ENCODE data around the gene RPL36AL.
A peak's percentile ranks its signal among the peaks of the same experiment; 100 is the strongest.
"Not testable (repeated sequence)": the region's sequence is repeated elsewhere in the genome, so short reads cannot be mapped to it uniquely, and the experiment has no call there.

RPL36AL gene

GRCh38 chr14:49620182-49621113 is at the start of gene RPL36AL, which contains the start of gene MGAT2:
Gene RPL36AL, minus strand, starts transcription at chr14:49620626. Its CDS starts 1,522 bp downstream, at chr14:49619104.
Gene MGAT2, plus strand, starts transcription at chr14:49620799. Its CDS starts 470 bp downstream, at chr14:49621269.
- peak; percentile 23 for TF ChIP-seq CTCF (IDR thresholded peaks at IDR 0.05; ENCODE audit: low read length, missing control alignments)
- peak; percentile 99 for DNase-seq (ENCODE audit: low read depth)
- H3K4me3 ChIP-seq (replicated peaks; ENCODE audit: low read depth, low read length): peak within 1 kb of the TSS; percentile 93

GRCh38 chr14:49659526-49660455 is 39.4 kb upstream of the RPL36AL start:
- no peak overlapping the region for H3K4me3 ChIP-seq (replicated peaks; ENCODE audit: low read depth, low read length)
- DNase-seq (ENCODE audit: low read depth): no peak
- TF ChIP-seq CTCF (IDR thresholded peaks at IDR 0.05; ENCODE audit: low read length, missing control alignments): no peak

GRCh38 chr14:49657500-49657899 is 37.1 kb upstream of the RPL36AL start:
- not testable (repeated sequence) for DNase-seq (ENCODE audit: low read depth); H3K4me3 ChIP-seq (replicated peaks; ENCODE audit: low read depth, low read length)

- TF ChIP-seq CTCF (IDR thresholded peaks at IDR 0.05; ENCODE audit: low read length, missing control alignments): no peak
- DNase-seq (ENCODE audit: low read depth): no peak
- H3K4me3 ChIP-seq (replicated peaks; ENCODE audit: low read depth, low read length): no peak overlapping the region
These were observed 34.1 kb upstream of the RPL36AL start for GRCh38 chr14:49654511-49654910.

- DNase-seq (ENCODE audit: low read depth): no peak
- TF ChIP-seq CTCF (IDR thresholded peaks at IDR 0.05; ENCODE audit: low read length, missing control alignments): no peak
- H3K4me3 ChIP-seq (replicated peaks; ENCODE audit: low read depth, low read length): no peak overlapping the region
These were observed 33.1 kb upstream of the RPL36AL start for GRCh38 chr14:49653508-49653907.

GRCh38 chr14:49642163-49642562 is 21.7 kb upstream of the RPL36AL start:
- H3K4me3 ChIP-seq (replicated peaks; ENCODE audit: low read depth, low read length): no peak overlapping the region
- DNase-seq (ENCODE audit: low read depth): no peak
- TF ChIP-seq CTCF (IDR thresholded peaks at IDR 0.05; ENCODE audit: low read length, missing control alignments): no peak

- H3K4me3 ChIP-seq (replicated peaks; ENCODE audit: low read depth, low read length): no peak overlapping the region
- no peak for TF ChIP-seq CTCF (IDR thresholded peaks at IDR 0.05; ENCODE audit: low read length, missing control alignments)
- no peak for DNase-seq (ENCODE audit: low read depth)
These were observed 21.3 kb upstream of the RPL36AL start for GRCh38 chr14:49641697-49642129.
